T-helper 1 cell treated with Interleukin-12 subunit alpha and Interleukin-12 subunit beta and Interleukin-4 antibody, amounts not matched to agents 30 μg/mL and 1 μg/mL, for 36 hours (primary cell): ENCODE results near the gene THBS4.
"Not testable (repeated sequence)": the region's sequence is repeated elsewhere in the genome, so short reads cannot be mapped to it uniquely, and the experiment has no call there.

Source experiments
- H3K27ac Mint-ChIP-seq: one replicate; pipeline ENCODE4 v1.8.0; 2021; ENCODE audit warnings: mild to moderate bottlenecking, mixed read lengths
- H3K27me3 Mint-ChIP-seq: one replicate; pipeline ENCODE4 v1.8.0; 2021; ENCODE audit warnings: low read depth, mixed read lengths
- H3K36me3 Mint-ChIP-seq: one replicate; pipeline ENCODE4 v1.8.0; 2021; ENCODE audit warnings: low read depth, mixed read lengths
- H3K4me1 Mint-ChIP-seq: one replicate; pipeline ENCODE4 v1.8.0; 2021; ENCODE audit warnings: low read depth, mixed read lengths
- H3K4me3 Mint-ChIP-seq: one replicate; pipeline ENCODE4 v1.8.0; 2021; ENCODE audit warnings: mild to moderate bottlenecking, moderate library complexity, mixed read lengths
- H3K9me3 Mint-ChIP-seq: one replicate; pipeline ENCODE4 v1.8.0; 2021; ENCODE audit warnings: mixed read lengths

THBS4 gene

DNA sequence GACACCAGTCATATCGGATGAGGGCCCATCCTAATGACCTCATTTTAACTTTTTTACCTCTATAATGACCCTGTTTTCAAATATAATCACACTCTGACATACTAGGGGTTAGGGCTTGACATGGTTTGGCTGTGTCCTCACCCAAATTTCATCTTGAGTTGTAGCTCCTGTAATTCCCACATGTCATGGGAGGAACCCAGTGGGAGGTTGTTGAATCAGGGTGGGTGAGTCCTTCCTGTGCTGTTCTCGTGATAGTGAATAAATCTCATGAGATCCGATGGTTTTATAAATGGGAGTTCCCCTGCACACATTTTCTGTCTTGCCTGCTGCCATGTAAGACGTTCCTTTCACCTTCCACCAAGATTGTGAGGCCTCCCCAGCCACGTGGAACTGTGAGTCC is 71.8 kb downstream of the THBS4 start:
- no peaks in the 10 kb centered on the region for H3K27me3 Mint-ChIP-seq
- peaks cover 2% of the 10 kb centered on the region for H3K36me3 Mint-ChIP-seq
- peaks cover 8% of the 10 kb centered on the region for H3K4me1 Mint-ChIP-seq
- no peak overlapping the region for H3K4me3 Mint-ChIP-seq
- H3K9me3 Mint-ChIP-seq, result peaks cover 4% of the 10 kb centered on the region
- H3K27ac Mint-ChIP-seq, result no peak overlapping the region

DNA sequence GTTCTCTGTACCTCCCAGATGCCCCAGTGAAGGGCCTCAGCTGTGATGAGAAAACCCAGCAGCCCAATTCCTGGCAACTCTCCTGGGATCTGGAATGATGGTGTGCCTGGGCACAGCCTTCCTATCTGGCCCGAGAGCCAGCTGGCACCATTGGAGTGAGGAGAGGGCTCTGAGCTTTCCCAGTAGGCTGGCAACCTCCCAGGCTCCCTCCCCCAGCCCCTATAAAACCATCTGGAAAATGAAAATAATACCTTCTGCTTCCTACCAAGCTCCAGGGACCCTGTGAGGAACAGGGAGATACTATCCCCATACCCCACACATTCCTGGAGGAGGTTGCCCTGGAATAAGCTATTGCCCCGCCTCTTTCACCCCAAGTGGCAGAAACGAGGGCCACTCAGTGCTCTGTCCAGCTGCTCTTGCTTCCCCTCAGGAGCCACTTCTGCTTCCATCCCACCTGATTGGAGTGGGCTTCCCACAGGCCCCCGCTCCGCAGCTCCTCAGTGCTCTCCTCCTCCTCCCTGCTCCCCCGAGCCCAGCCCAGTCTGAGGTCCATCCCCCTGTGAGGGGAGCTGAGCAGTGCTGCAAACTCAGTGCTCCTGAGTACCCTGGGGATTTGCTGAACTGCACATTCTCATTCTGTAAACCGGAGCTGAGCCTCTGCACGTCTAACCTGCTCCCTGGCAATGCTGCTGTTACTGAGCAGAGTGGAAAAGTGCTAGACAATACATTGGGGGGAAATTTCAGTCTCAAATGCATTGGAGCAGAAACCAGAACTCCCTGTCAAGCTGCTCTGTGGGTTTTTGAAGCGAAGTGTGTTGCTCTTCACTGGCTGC is 74.7 kb downstream of the THBS4 start:
- Mint-ChIP-seq H3K4me3 (no peak overlapping the region), H3K4me1 (no peaks in the 10 kb centered on the region), H3K36me3 (peaks cover 12% of the 10 kb centered on the region), H3K27ac (no peak overlapping the region), H3K27me3 (no peaks in the 10 kb centered on the region), H3K9me3 (peaks cover 12% of the 10 kb centered on the region)

- H3K27me3 Mint-ChIP-seq, H3K27ac Mint-ChIP-seq, H3K4me1 Mint-ChIP-seq, H3K4me3 Mint-ChIP-seq: not testable (repeated sequence)
- Mint-ChIP-seq H3K36me3 (peaks cover 19% of the 10 kb centered on the region), H3K9me3 (peaks cover 13% of the 10 kb centered on the region)
These were observed 76.3 kb downstream of the THBS4 start for GRCh38 chr5:80111376-80111990.

GRCh38 chr5:80114860-80115259 is 79.7 kb downstream of the THBS4 start:
- no peak overlapping the region for H3K27ac Mint-ChIP-seq
- H3K9me3 Mint-ChIP-seq, result peaks cover 24% of the 10 kb centered on the region
- no peaks in the 10 kb centered on the region for H3K27me3 Mint-ChIP-seq
- peaks cover 5% of the 10 kb centered on the region for H3K4me1 Mint-ChIP-seq
- peaks cover 29% of the 10 kb centered on the region for H3K36me3 Mint-ChIP-seq
- no peak overlapping the region for H3K4me3 Mint-ChIP-seq

- Mint-ChIP-seq H3K9me3 (peaks cover 24% of the 10 kb centered on the region), H3K4me1 (peaks cover 5% of the 10 kb centered on the region), H3K27me3 (no peaks in the 10 kb centered on the region), H3K27ac (no peak overlapping the region), H3K36me3 (peaks cover 30% of the 10 kb centered on the region), H3K4me3 (no peak overlapping the region)
These were observed 80.9 kb downstream of the THBS4 start for GRCh38 chr5:80116000-80116399.

GRCh38 chr5:80116465-80116864 is 81.3 kb downstream of the THBS4 start:
- H3K27me3 Mint-ChIP-seq, result no peaks in the 10 kb centered on the region
- H3K4me1 Mint-ChIP-seq, result peaks cover 5% of the 10 kb centered on the region
- H3K4me3 Mint-ChIP-seq, result no peak overlapping the region
- peaks cover 30% of the 10 kb centered on the region for H3K36me3 Mint-ChIP-seq
- H3K9me3 Mint-ChIP-seq, result peaks cover 24% of the 10 kb centered on the region
- H3K27ac Mint-ChIP-seq, result no peak overlapping the region

DNA sequence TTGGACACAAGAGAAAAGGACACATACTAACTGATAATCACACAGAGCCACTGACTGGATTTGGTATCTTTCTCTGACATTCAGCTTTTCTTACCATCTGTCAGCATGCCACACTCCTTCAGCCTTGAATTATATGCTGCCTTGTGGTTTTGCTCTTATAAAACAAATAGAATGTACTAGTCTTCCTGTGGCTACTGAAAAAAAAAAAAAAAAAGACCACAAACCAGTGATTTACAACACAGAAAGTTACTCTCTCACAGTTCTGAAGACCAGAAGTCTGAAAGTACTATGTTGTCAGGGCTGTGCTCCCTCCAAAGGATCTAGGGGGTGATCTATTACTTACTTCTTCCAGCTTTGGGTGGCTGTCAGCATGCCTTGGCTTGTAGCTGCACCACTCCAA is 82.3 kb downstream of the THBS4 start:
- peaks cover 33% of the 10 kb centered on the region for H3K36me3 Mint-ChIP-seq
- peak overlapping the region; percentile 60 for H3K27ac Mint-ChIP-seq
- peaks cover 24% of the 10 kb centered on the region for H3K9me3 Mint-ChIP-seq
- H3K4me3 Mint-ChIP-seq, result no peak overlapping the region
- peaks cover 8% of the 10 kb centered on the region for H3K4me1 Mint-ChIP-seq
- no peaks in the 10 kb centered on the region for H3K27me3 Mint-ChIP-seq

- no peaks in the 10 kb centered on the region for H3K27me3 Mint-ChIP-seq
- no peak overlapping the region for H3K4me3 Mint-ChIP-seq
- H3K36me3 Mint-ChIP-seq, result peaks cover 25% of the 10 kb centered on the region
- peaks cover 19% of the 10 kb centered on the region for H3K9me3 Mint-ChIP-seq
- H3K4me1 Mint-ChIP-seq, result peaks cover 14% of the 10 kb centered on the region
- H3K27ac Mint-ChIP-seq, result no peak overlapping the region
These were observed 84.2 kb downstream of the THBS4 start for GRCh38 chr5:80119372-80119771.

GRCh38 chr5:80122579-80122978 is 87.4 kb downstream of the THBS4 start:
- Mint-ChIP-seq H3K36me3 (peaks cover 20% of the 10 kb centered on the region), H3K9me3 (peaks cover 8% of the 10 kb centered on the region), H3K27ac (no peak overlapping the region), H3K4me3 (no peak overlapping the region), H3K27me3 (no peaks in the 10 kb centered on the region), H3K4me1 (peaks cover 29% of the 10 kb centered on the region)

GRCh38 chr5:80124121-80124918 is 89.2 kb downstream of the THBS4 start:
- Mint-ChIP-seq H3K9me3 (no peaks in the 10 kb centered on the region), H3K4me3 (no peak overlapping the region), H3K36me3 (peaks cover 14% of the 10 kb centered on the region), H3K4me1 (peaks cover 26% of the 10 kb centered on the region), H3K27me3 (no peaks in the 10 kb centered on the region), H3K27ac (no peak overlapping the region)

DNA sequence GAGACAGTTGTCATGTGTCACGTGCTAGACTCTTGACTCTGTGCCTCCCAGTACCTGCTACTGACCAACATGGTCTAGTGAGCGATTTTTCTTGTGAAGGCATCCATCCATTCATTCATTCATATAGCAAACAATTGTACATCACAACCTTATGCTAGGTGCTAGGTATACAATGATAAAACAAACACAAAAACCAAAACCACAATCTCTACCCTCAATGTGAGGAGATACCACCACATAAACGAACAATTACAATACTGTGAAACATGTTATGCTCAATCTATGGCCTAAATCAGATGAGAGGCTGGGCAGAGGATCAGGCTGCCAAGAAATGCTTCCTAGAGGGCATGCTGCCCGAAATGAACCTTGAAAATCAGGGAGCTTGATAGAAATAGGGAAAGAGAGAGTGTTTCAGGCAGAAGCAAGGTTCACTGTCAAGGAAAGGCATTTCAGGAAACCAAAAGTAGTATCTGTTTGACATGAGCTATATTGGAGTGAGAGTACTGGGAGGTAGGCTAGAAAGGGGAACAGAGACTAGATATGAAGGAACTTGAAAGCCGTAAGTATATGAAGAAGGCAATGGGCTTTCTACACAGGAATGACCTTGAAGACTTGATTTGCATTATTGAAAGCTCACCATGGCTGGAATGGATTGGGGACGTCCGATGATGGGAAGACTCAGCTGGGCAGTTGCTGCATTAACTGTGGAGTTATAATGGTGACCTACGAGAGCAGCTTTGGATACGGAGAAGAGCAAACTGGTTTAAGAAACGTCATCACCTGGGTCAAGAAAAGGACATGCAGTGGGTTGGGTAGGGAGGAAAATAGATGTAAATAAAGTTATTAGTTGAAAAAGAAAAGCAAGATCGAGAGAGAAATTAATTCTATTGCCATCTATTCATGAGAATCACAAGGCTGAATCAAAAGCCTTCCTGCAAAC is 90.1 kb downstream of the THBS4 start:
- H3K4me1 Mint-ChIP-seq, result peaks cover 26% of the 10 kb centered on the region
- H3K27me3 Mint-ChIP-seq, result no peaks in the 10 kb centered on the region
- H3K4me3 Mint-ChIP-seq, result peak overlapping the region; percentile 12
- H3K36me3 Mint-ChIP-seq, result peaks cover 12% of the 10 kb centered on the region
- H3K9me3 Mint-ChIP-seq, result peaks cover under 1% of the 10 kb centered on the region
- H3K27ac Mint-ChIP-seq, result peak overlapping the region; percentile 77

DNA sequence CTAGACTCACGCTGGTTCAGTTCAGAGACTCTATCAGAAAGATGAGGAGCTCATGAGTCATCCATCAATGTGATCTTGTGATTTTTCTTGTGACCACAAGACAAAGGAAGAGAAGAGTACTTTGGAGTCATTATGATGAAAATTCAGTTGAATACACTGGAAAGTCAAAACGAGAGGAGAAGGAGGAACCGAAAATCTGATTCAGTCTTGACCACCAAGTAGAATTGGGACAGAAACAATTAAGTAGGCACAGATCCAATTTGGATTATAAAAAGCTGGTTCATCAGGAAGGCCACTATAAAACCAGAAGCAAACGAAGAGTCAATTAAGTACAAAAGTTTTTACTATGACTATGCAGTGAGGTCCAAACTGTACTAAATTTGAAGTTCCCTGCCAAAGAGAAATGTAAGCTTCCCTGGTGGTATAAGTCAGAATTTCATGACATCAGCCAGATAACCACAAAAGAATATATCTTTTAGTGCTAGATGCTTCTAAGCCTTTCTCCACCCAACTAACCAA is 90.9 kb downstream of the THBS4 start:
- Mint-ChIP-seq H3K27ac (peak overlapping the region; percentile 77), H3K36me3 (peaks cover 19% of the 10 kb centered on the region), H3K27me3 (no peaks in the 10 kb centered on the region), H3K4me3 (peak overlapping the region; percentile 18), H3K4me1 (peaks cover 26% of the 10 kb centered on the region), H3K9me3 (peaks cover 7% of the 10 kb centered on the region)

- Mint-ChIP-seq H3K27ac (no peak overlapping the region), H3K36me3 (peaks cover 30% of the 10 kb centered on the region), H3K9me3 (peaks cover 18% of the 10 kb centered on the region), H3K4me3 (no peak overlapping the region), H3K4me1 (peaks cover 26% of the 10 kb centered on the region), H3K27me3 (no peaks in the 10 kb centered on the region)
These were observed 92.0 kb downstream of the THBS4 start for GRCh38 chr5:80127116-80127552.
